GM21786 (cell line): ENCODE measurements around the gene TCL1B.

Experiments used
- ATAC-seq: cut with Tn5 transposase; IDR thresholded peaks from one replicate; pipeline ENCODE4 v1.9.1; 2021; ENCODE audit not compliant: unreplicated experiment

The TCL1B gene

DNA sequence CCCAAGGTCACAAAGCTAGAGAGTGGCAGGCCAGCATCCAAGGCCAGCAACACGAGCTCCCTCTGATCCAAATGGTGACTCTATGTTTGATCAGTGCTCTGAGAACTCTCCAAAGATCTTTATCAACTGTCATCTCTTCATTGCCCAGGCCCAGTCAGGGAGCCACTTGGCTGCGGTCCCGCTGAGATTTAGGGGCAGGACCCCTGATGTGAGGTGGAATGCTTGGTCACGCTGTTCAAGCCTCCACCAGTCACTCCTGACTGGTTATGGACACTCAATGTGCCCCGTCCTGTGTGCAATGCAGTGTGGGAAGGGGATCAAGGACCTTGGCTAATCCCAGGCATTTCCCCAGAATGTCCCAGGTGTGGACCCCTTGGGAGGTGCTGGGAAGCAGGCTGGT, 19.8 kb upstream of the TCL1B start:
- no peak for ATAC-seq

DNA sequence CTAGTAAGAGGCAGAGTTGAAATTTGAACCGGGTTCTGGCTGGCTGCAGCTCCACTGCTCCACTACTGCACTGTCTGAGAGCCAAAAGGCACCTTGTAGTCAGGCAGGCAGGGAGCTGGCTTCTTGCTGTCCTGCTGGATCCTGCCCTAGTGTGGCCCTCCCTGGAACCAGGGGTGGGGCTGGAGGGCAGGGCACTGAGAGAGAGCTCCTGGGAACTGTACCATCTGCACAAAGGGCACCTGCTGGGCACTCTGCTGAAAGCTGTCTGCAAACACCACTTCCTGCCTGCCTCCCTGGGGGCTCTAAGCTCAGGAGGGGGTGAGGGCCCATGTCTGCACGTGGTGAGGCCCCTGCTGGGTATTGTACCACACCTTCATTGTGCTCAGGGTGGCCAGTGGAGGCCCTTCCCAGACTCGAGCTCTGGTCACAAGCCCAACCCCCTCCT, 19.0 kb upstream of the TCL1B start:
- peak; percentile 36 for ATAC-seq

DNA sequence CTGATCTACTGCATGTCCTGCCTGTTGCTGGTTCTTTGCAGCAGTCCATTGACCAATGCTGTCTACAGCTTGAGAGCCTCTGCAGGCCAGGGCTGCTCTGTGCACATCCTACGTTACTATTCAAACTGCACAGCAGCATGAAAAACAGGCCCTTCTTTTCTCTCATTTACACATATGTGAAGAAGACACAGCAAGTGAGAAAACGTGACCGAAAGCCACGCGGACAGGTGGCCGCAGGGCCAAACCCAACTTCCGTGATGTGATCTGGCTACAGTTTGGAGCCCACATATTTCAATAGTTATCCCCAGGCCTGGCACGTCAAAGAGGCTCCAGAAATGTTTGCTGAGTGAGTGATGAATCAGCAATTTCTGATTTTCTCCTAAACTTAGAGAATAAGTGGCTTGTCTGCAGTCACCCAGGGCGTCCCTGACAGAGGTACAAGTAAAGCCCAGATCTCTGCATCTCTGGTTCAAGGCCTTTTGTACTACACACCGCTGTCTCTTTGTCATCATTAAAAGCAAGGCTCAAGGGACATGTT, 17.9 kb upstream of the TCL1B start:
- ATAC-seq, result no peak

DNA sequence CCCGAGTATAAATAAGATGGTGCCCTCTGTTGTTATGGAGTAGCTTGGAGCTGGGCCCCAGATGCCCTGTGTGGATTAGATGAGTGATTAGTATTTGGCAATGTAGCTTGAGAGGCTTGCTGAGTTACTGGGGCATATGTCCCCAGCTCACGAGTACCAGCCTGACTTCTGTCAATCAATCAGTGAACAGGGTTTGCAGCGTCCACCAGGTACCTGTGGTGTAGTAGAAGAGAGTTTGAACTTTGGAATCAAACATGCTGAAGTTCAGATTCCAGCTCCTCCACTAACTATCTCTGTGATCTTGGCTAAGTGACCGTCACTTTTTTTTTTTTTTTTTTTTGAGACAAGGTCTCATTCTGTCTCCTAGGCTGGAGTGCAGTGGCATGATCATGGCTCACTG, 11.6 kb upstream of the TCL1B start:
- ATAC-seq, result no peak

DNA sequence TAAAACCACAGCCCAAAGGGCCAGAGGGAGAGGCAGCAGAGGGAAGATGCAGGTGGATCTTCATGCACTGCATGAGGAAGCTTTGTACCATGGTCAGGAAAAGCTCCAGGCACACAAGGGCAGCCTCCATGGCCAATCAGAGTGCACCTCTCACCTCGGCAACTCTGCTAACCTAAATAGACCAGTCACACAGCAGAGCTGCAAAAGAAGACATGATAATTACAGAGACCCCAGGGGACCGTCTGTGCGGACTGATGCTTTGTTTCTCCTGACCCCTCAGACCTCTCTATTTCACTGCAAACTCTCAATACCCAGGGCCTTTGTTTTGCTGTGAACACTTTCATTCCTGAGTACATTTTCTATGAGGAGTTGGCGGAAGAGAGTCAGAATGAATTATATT, 10.7 kb upstream of the TCL1B start:
- ATAC-seq, result no peak

DNA sequence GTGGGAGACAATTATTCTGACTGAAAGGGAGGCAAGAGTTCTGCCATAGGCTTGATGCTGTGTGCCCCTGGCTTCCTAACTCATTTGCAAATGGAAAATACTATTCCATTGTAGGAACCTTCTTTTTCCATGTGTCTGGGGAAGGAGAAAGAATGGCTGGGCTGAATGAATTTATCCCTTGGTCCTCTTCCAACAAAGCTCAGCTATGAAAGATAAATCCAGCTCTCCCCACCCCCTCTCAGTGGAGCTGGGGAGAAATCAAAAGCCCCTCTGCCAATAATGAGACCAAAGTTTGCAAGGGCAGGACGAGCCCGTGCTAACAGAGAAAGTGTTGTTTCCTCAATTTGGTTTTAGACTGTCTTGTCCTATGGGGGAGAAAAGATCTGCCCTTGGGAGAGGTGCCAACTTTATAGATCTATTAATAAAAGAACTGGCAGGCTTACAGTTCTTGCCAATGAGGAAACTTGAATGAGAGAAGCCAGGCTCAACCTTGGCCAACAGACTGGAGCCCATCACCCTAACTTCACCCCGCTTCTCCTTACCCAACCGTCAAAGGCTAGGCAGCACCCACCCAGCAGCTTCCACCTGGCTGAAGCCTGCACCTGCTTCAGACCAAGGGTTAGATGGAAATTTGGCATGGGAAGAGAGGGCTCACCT, 8.9 kb upstream of the TCL1B start:
- ATAC-seq, result no peak

DNA sequence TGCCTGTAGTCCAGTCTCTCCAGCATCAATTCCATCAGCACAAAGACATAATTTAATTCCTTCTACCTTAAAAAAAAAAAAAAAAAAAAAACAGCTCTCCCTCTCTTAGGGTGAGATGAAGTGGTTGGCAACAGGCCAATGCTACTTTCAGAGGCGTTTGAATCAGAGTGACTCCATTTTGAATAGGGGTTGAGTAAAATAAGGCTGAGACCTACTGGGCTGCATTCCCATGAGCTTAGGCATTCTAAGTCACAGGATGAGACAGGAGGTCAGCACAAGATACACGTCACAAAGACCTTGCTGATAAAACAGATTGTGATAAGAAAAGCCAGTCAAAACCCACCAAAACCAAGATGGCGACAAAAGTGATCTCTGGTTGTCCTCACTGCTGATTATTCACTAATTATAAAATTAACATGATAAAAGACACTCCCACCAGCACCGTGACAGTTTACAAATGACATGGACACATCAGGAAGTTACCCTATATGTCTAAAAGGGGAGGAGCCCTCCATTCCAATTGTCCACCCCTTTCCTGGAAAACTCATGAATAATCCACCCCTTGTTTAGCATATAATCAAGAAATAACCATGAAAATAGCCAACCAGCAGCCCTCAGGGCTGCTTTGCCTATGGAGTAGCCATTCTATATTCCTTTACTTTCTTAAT, 6.9 kb upstream of the TCL1B start:
- ATAC-seq, result no peak

DNA sequence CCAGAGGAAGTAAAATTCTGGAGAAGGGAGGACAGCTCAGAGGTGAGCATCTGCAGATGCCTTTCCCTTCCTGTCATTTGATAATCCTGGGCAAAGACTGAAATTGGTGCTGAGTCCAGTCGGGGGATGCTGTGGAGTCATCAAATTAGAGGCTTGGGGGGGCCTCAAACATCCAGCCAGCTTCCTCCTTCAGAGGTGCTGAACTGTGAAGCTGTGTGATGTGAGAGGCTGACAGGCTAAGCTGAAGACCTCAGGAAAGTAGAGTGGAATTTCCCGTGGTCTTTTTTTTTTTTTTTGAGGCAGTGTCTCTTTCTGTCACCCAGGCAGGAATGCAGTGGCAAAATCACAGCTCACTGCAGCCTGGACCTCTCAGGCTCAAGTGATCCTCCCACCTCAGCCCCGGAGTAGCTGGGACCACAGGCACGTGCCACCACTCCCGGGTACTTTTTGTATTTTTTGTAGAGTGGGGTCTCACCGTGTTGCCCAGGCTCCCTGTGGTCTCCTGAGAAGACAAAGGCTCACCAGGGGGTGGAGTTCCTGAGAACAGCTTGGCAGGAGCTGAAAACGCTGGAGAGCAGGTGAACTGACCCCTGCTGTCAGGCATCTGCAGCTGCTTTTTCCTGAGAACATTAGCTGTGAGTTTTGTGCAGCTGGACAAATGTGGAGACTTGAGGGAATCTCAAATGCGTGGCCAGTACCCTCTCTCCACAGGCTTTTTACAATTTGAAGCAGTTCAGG, 6.1 kb upstream of the TCL1B start:
- ATAC-seq, result no peak

DNA sequence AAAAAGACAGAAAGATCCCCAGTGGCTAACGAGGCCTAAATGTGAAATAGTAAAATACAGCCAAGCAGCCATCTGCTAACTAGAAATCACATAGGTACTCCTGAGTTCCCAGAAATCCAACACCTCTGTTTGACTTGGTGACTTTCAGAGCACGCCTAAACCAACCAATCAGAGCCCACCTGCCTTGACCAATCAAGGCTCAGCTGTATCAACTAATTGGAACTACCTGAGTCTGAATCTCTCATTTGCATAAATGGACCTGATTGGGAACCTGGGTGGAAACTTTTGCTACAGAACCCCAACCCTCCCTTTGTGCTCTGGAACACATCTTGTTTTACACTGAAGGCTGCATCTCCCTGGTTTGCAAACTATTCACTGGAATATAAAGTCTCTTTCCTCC, 5.1 kb upstream of the TCL1B start:
- no peak for ATAC-seq

DNA sequence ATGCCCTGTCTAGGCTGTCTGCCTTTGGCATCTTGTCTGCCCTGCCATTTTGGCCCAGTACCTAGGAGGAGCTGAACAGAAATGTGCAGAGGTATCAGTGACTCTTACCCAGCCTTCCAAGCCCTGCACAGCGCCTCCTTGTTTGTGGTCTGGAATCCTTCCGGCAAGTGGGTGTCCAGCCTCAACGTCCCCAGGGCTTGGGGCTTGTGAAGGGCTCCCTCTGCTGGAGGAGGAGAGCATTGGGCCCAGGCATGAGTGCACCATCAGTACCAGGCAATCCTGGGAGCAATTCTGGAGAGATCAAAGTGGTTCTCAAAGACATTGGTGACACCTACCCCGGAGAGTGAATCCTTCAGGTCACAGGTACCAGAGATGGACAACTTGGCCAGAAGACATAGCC, 2.4 kb upstream of the TCL1B start:
- no peak for ATAC-seq

DNA sequence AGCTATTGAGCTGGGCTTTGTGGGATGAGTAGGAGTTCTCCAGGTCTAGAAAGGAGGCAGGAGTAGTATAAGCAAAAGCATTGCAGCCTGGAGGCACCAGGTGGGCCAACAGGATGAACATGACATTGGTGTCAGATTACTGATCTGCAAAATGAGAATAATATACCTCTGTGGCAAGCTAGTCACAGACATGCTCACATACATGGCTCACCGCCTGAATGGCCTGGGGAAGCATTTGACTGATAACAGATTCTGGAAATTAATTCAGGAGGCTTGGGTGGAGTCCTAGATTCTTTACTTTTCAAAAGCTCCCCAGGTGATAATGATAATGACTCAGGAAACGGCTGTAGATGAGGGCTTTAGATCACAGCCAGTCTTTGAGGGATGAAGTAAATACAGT, 709 bp downstream of the TCL1B start:
- ATAC-seq, result no peak

DNA sequence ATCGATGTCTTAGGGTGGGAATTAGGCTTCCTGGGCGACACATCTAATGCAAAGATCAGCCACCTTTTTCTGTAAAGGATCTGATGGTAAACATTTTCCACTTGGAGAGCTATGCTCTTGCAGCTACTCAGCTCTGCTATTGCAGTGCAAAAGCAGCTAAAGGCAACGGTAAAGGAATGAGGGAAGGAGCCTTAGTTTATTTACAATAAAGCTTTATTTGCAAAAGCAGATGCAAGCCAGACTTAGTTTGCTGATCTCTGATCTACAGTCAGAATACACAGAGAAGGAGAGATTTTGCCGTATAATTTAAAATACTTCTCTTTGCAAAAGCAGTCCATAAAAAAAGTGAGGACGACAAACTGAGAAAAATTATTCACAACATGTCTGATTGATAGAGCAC, 3.2 kb downstream of the TCL1B start:
- no peak for ATAC-seq

DNA sequence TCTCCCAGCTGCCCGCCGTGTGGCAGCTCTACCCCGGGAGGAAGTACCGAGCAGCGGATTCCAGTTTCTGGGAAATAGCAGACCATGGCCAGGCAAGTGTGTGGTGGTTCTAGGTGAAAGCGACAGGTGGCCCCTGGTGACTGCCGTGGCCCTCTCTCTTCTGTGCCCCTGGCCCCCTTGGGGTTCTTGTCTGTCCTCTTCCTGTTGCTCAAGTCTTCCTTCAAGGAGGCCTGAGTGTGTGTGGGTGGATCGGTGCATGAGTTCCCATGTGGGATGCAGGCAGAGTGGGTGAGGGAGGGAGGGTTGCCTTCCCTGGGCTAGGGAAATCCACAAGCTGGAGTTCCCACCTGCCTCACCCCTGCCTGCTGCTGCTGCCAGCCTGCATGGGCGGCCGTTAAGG, 4.6 kb downstream of the TCL1B start:
- no peak for ATAC-seq

DNA sequence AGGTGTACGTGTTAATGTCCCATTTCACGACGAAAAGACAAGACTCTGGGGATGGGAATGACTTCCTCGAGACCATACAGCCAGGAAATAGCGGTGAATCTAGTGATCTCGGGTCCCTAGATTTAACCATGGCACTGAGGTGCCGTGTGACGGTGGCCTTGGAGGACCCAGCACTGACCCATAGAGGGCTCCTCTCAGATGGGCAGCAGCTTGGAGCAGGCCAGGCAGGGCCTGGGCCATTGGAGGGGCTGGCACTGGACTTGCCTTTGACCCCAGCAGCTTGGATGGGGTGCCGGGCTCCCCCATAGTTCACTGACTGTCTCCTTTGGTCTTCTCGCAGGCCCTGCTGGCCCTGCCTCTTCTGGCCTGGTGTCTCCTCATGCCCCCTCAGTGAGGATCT, 5.4 kb downstream of the TCL1B start:
- no peak for ATAC-seq

DNA sequence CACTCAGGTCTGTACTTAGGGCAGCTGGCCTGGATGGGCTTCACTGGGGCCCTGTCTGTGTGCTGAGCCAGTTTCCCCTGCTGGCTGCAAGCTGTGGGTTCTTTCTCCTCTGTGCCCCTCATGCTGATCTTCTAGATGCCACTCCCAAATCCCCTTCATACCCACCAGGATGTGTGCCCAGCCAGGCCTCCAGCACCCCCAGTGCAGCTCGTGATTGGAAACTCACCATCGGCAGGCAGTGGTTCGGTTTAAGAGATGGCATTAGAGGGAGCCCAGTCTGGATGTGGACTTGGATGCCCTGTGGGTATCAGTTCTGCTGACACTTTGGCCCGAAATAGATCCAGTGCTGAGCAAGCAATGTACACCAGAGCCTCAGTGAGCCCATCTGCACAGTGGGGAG, 5.9 kb downstream of the TCL1B start:
- no peak for ATAC-seq

DNA sequence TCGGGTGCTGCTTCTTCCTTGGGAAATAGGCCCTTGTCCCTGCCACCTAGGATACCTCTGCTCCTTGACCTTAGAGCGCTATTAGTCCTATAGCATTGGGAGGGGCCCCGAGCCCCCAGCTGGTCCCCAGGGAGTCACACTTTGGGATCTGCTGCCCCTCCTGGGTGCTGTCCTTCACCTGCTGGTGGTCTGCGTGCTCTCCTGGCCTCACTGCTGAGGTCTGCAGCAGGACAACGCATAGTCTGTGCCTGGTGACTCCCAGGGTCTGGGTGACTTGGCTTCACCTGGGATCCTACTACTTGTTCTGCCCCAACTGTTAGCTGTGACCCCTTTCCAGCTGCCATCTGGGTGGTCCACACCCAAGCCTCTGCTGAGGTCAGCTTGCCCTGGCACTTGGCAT, 8.8 kb downstream of the TCL1B start:
- ATAC-seq, result no peak

DNA sequence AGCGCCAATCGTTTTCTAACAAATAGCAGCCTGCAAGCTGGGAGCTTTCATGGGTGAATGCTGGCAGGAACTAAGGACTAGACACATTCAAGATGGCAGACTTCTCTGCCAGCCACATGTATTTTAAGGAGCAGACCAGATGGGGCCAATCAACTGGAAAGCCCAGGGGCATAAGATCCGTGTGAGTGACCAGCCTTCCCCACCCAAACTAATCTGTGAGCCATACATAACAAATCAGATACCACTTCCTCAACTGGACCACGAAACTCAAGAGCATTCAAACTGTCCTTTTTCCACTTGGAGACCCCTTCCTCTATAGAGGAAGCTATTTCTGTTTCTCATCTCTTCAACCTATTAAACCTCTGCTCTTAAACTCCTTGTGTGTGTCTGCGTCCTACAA, 9.7 kb downstream of the TCL1B start:
- ATAC-seq, result no peak

DNA sequence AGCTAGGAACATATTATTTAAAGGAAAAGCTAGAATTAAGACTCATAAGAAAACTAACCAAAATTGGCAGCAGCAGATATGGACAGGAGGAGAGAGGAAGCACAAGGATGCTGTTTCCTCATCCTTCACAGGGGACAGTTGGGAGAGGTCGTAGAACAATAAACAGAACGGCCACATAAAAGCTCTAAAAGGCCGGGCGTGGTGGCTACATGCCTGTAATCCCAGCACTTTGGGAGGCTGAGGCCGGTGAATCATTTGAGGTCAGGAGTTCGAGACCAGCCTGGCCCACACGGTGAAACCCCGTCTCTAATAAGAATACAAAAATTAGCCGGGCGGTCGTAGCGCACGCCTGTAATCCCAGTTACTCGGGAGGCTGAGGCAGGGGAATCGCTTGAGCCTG, 10.5 kb downstream of the TCL1B start:
- no peak for ATAC-seq

DNA sequence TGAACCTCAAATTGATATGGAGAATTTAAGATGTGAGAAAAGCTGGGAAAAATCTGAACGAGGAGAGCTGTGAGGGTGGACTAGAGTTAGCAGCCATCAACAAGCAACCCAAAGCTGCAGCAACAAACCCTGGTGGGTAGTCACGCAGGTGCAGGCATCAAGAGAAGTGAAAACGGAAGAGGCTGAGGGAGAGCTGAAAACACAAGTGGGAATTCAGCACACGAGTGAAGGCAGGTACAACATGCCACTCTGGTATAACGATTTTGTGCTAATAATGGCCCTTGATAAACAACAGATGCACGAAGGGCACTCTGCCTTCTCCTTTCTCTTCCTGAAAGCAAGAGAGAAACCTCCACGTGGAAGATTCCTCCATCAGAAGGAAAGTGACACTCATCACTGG, 11.5 kb downstream of the TCL1B start:
- ATAC-seq, result peak; percentile 37

DNA sequence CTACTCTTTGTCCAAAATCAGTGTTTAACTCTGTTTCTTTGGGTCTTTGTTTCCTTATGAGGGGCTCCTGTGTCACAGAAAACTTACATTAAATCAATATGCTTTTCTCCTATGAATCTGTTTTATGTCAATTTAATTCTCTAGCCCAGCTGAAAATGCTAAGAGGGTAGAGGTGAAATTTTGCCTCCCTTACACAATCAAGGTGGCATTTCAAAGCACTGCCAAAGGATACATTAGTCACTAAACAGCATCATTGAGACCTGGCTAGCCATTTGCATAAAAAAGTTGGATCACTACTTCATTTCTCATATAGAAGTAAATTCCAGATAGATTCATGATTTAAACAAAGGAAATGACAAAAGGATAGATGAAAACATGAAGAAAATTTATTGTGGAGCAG, 12.1 kb downstream of the TCL1B start:
- ATAC-seq, result no peak

DNA sequence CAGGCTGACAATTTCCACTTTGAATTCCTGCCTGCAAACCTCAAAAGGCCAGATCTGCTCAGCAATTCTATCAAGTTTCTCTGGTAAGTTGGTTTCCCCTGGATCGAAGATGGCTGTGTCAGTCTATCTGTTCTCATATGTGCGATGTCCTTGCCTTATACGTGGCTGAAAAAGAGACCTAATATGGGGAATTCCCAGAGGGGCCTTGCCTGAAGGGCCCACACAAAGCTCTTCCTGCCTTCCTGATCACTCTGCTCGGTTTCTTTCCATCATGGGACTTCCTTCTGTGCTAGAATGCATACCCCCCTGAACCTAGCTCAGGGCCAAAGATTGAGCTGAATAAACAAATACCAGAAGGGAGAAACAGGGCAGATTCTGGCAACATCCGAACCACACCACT, 13.2 kb downstream of the TCL1B start:
- ATAC-seq, result peak; percentile 64
